Cardiac muscle cell (in vitro differentiated cells and primary cell): ENCODE results near the gene FCER1G. TPM values are rescaled to one million over a fixed set of nuclear protein-coding genes. Genes with fewer than 3 reads are reported as not detected.

Source experiments
- DNase-seq, 2 donors: peaks; one replicate each; pipeline versions ENCODE4 v3.0.0 to v3.0.0-alpha.2; 2010 to 2017; ENCODE audit warnings: low read depth in 1 of 2, low spot score in 1 of 2
- H3K27ac ChIP-seq: fragments of 200-600 bp; sonication (generic); 2 replicates; pipeline ENCODE4 v1.5.1; 2016
- H3K27me3 ChIP-seq: fragments of 200-600 bp; sonication (generic); 2 replicates; pipeline ENCODE4 v1.6.0; 2016; ENCODE audit warnings: control low read depth
- H3K36me3 ChIP-seq: fragments of 200-600 bp; sonication (generic); 2 replicates; pipeline ENCODE4 v1.5.1; 2016; ENCODE audit warnings: control low read depth
- H3K4me1 ChIP-seq: fragments of 200-600 bp; sonication (generic); 2 replicates; pipeline ENCODE4 v1.8.1; 2017; ENCODE audit warnings: low read depth, mild to moderate bottlenecking, mixed run types
- H3K4me3 ChIP-seq: fragments of 200-600 bp; sonication (generic); 2 replicates; pipeline ENCODE4 v1.5.1; 2016; ENCODE audit warnings: mild to moderate bottlenecking
- H3K9me3 ChIP-seq: fragments of 200-600 bp; sonication (generic); 2 replicates; pipeline ENCODE4 v1.5.1; 2017; ENCODE audit warnings: low read depth, mild to moderate bottlenecking, control low read depth
- polyA plus RNA-seq: library from polyadenylated mRNA; unstranded; fragments of >200 nt; fragmentation: Nextera tagmentation; extraction: Ambion mirVana; gene quantifications from 2 replicates; pipeline ENCODE4 v1.2.1, GENCODE V29; 2016
- total RNA-seq: library from RNA; depleted of rRNA; stranded (reverse); fragments of >200 nt; gene quantifications from 2 replicates; pipeline ENCODE4 v1.2.3, GENCODE V29; 2016
- TF ChIP-seq, protein P1 (sequence below): IDR thresholded peaks from 2 replicates; pipeline ENCODE4 v1.5.1; 2012; ENCODE audit warnings: low read depth, mild to moderate bottlenecking, low read length

Gene FCER1G
- total and polyA plus RNA-seq, 2 experiments from 2014 or later = 0.50 TPM; not detected in 1

DNA sequence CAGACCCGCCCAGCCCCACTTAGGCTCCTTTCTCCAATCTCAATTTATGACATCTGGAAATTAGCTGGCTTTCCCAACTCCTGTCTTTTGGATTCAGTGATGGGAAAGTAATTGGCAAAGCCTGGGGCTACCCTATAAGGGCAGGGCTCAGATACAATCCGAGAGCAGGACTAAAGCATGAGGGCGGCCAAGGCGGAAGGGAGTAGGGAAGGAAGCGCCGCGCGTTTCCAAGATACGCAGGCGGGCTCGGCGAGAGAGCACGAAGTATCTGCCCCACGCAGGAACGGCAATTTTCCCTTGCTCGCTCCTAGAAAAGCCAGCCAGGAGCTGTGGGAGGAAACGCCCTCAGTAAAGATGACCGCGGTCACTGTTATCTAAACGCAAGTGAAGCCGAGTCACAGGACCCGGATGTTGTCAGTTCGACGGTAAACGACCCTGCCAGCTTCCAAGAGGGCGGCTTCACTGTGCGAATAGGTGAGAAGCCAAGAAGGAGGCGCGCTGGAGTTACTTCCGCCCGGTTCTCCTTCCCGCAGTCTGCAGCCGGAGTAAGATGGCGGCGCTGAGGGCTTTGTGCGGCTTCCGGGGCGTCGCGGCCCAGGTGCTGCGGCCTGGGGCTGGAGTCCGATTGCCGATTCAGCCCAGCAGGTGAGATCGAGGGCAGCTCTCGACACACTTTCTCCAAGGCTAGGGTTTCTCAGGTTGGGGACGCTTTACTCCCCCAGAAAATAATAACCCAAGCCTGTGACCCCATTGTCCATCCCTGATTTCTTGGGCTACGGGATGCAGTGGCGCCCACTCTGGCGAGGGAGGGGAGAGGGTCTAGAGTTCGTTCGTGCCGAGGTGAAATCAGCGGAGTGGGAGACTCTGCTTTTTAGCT, 13.0 kb upstream of the FCER1G start, which contains the start of gene NDUFS2:
TSS of gene NDUFS2 (plus strand) at position 532 of the 877 bp plus-strand sequence. CDS start at position 551, 19 bp downstream.
- Histone ChIP-seq H3K4me3 (peak within 1 kb of the TSS; percentile 73), H3K27me3 (no peaks in the 10 kb centered on the region), H3K9me3 (no peaks in the 10 kb centered on the region), H3K4me1 (peaks cover 18% of the 10 kb centered on the region), H3K27ac (peak within 1 kb of the TSS; percentile 92), H3K36me3 (peaks cover 16% of the 10 kb centered on the region)
- TF ChIP-seq, protein P1, sequence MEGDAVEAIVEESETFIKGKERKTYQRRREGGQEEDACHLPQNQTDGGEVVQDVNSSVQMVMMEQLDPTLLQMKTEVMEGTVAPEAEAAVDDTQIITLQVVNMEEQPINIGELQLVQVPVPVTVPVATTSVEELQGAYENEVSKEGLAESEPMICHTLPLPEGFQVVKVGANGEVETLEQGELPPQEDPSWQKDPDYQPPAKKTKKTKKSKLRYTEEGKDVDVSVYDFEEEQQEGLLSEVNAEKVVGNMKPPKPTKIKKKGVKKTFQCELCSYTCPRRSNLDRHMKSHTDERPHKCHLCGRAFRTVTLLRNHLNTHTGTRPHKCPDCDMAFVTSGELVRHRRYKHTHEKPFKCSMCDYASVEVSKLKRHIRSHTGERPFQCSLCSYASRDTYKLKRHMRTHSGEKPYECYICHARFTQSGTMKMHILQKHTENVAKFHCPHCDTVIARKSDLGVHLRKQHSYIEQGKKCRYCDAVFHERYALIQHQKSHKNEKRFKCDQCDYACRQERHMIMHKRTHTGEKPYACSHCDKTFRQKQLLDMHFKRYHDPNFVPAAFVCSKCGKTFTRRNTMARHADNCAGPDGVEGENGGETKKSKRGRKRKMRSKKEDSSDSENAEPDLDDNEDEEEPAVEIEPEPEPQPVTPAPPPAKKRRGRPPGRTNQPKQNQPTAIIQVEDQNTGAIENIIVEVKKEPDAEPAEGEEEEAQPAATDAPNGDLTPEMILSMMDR = peak; percentile 30
- DNase-seq = peak; percentile 100

DNA sequence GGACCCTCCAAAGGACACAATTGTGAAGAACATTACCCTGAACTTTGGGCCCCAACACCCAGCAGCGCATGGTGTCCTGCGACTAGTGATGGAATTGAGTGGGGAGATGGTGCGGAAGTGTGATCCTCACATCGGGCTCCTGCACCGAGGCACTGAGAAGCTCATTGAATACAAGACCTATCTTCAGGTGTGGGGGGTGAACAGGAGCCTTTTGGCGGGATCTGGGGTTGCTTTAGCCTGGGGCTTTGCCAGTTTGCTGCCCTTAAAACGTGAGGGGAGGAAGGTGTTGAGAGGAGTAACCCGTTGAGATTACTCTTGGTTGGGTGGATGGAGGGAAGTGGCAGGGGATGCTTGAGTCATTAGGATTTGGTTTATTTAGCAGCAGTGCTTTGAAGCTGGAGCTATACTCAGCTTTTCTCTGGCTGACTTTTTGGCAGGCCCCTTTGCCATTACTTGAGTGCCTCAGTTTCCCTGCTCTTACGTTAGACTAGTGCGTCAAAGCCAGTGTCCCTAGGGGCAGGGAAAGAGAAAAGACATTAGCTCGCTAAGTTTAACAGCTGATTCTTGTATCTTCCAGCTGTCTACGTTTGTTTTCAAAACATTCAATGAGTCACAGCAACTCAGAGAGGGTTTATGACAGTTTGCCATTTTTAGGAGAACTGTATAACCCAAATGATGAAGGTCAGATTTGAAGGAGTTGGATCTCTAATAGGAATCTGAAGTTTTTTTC, 8.5 kb upstream of the FCER1G start:
- Histone ChIP-seq H3K27ac (no peak overlapping the region), H3K36me3 (peaks cover 46% of the 10 kb centered on the region), H3K27me3 (no peaks in the 10 kb centered on the region), H3K4me3 (no peak overlapping the region), H3K4me1 (no peaks in the 10 kb centered on the region), H3K9me3 (no peaks in the 10 kb centered on the region)
- TF ChIP-seq, protein P1 = no peak
- peak in 1 of 2 donors; percentile 76 for DNase-seq

DNA sequence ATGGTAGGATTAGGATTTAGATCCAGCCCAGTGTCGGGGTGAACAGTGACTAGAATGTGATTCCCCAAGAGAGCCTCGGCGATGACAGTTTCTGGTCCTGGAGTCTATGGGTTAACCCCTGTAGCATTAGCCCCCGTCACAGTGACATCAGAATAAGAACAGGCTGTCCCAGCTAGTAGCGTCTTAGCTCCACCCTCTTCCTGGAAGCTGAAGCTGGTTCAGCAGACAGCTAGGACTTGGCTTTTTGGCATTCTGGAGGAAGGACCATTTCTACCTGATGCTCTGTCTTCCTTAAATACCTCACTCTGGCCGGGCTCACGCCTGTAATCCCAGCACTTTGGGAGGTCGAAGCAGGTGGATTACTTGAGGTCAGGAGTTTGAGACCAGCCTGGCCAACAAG, 7.9 kb upstream of the FCER1G start:
- peaks cover 50% of the 10 kb centered on the region for H3K36me3 ChIP-seq

DNA sequence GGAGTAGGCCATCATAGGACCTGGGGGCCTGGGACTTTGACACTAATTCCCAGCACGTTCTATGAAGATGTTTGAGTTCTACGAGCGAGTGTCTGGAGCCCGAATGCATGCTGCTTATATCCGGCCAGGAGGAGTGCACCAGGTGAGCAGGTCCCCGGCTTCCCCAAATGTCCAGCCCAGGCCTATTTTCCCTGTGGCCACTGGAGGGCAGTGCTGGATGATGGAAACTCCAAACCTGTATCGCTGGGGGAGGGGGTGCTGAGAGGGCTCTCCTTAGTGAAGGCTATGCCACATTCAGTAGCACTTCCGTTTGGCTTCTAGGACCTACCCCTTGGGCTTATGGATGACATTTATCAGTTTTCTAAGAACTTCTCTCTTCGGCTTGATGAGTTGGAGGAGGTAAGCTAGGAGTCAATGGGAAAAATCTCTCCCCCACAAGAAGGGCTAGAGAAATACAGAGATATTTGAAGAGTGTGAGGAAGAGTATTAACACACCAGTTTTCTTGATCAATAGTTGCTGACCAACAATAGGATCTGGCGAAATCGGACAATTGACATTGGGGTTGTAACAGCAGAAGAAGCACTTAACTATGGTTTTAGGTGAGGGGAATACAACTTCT, 5.2 kb upstream of the FCER1G start:
- no peaks in the 10 kb centered on the region for H3K4me1 ChIP-seq
- H3K27me3 ChIP-seq = no peaks in the 10 kb centered on the region
- H3K36me3 ChIP-seq = peaks cover 58% of the 10 kb centered on the region
- no peaks in the 10 kb centered on the region for H3K9me3 ChIP-seq
- DNase-seq = peak; percentile 77 to 89
- no peak overlapping the region for H3K4me3 ChIP-seq
- TF ChIP-seq, protein P1 = peak; percentile 96
- H3K27ac ChIP-seq = no peak overlapping the region

More for the DNA sequence above, 7.9 kb upstream of the FCER1G start:
- Histone ChIP-seq H3K27me3 (no peaks in the 10 kb centered on the region), H3K9me3 (no peaks in the 10 kb centered on the region), H3K4me3 (no peak overlapping the region), H3K27ac (no peak overlapping the region), H3K4me1 (no peaks in the 10 kb centered on the region)
- DNase-seq = peak in 1 of 2 donors; percentile 90
- TF ChIP-seq, protein P1 = no peak

DNA sequence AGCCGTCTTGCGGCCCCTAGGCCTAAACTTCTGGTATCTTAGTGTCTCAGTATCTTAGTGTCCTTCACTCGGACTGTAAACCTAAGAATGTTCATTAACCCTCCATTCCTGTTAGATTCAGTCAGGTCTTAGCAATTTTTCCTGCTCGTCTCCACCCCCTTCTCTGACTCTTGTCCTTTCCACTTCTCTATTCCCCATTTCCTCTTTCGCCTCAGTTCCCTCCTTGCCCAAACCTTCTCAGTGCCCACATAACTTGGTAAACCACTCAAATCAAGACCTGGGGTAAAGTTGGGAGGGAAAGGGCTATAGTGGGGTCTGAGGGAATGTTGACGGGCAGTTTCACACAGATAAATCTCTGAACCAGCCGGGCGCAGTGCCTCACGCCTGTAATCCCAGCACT, 726 bp upstream of the FCER1G start:
- peaks cover 34% of the 10 kb centered on the region for H3K36me3 ChIP-seq
- H3K27ac ChIP-seq = no peak overlapping the region
- no peaks in the 10 kb centered on the region for H3K9me3 ChIP-seq
- H3K27me3 ChIP-seq = no peaks in the 10 kb centered on the region
- DNase-seq = no peak
- no peak overlapping the region for H3K4me3 ChIP-seq
- TF ChIP-seq, protein P1 = no peak
- peaks cover 6% of the 10 kb centered on the region for H3K4me1 ChIP-seq
